Gastroesophageal sphincter (tissue), 4 donors: ENCODE results near the gene CHRNA4. TPM values are rescaled to one million over a fixed set of nuclear protein-coding genes. Genes with fewer than 3 reads are reported as not detected.

Source experiments
- ATAC-seq: fragments of 150-250 bp; one replicate; pipeline ENCODE4 v1.9.1; 2016; ENCODE audit warnings: mild to moderate bottlenecking, moderate library complexity
- H3K27ac ChIP-seq, 4 donors: fragments of 200-600 bp; sonication (generic) in 3 of 4; 1 replicate in 3 of 4; 2 replicates in 1 of 4; pipeline ENCODE4 v1.5.1; 2016 to 2019
- H3K27me3 ChIP-seq: fragments of 200-600 bp; sonication (generic); one replicate; pipeline ENCODE4 v1.5.1; 2019
- H3K36me3 ChIP-seq, 2 donors: fragments of 200-600 bp; sonication (generic); one replicate each; pipeline ENCODE4 v1.5.1; 2019; ENCODE audit warnings: control low read depth in 1 of 2
- H3K4me1 ChIP-seq, 3 donors: fragments of 200-600 bp; sonication (generic); 1 replicate in 2 of 3; 2 replicates in 1 of 3; pipeline ENCODE4 v1.5.1; 2016 to 2019; ENCODE audit warnings: control low read depth in 2 of 3
- H3K4me3 ChIP-seq, 2 donors: fragments of 200-600 bp; sonication (generic); one replicate each; pipeline ENCODE4 v1.5.1; 2019; ENCODE audit warnings: mild to moderate bottlenecking in 1 of 2, moderate library complexity in 1 of 2
- H3K9me3 ChIP-seq, 3 donors: fragments of 200-600 bp; sonication (generic); one replicate each; pipeline ENCODE4 v1.5.1; 2017 to 2019; ENCODE audit warnings: control low read depth in 2 of 3
- CTCF ChIP-seq, 4 experiments: fragments of 200-600 bp in 2 of 4; fragments of 450-650 bp in 2 of 4; sonication (generic) in 1 of 4; IDR thresholded peaks; one replicate each; pipeline ENCODE4 v1.5.1; 2017 to 2019; ENCODE audit warnings: antibody characterized with exemption in 4 of 4, mild to moderate bottlenecking in 2 of 4, moderate library complexity in 2 of 4
- EP300 ChIP-seq: sonication (generic); formaldehyde crosslinking; IDR thresholded peaks from one replicate; pipeline ENCODE4 v1.6.1; 2017; ENCODE audit warnings: antibody characterized with exemption, mild to moderate bottlenecking
- POLR2A ChIP-seq, 2 donors: fragments of 450-650 bp; IDR thresholded peaks; one replicate each; pipeline ENCODE4 v1.6.1; 2017; ENCODE audit warnings: antibody characterized with exemption in 2 of 2, mild to moderate bottlenecking in 2 of 2, moderate library complexity in 1 of 2
- POLR2AphosphoS5 ChIP-seq: sonication (generic); formaldehyde crosslinking; IDR thresholded peaks from one replicate; pipeline ENCODE4 v1.6.1; 2017; ENCODE audit warnings: antibody characterized with exemption
- WGBS, 2 donors: methylation state at CpG; one replicate each; pipeline ENCODE4 v1.1.5; 2018; ENCODE audit warnings: low coverage in 1 of 2; 5-methylcytosine and 5-hydroxymethylcytosine counted together
- small RNA-seq, 4 donors: library from RNA; depleted of rRNA; stranded (forward); fragments of <200 nt; gene quantifications; one replicate each; pipeline ENCODE3, GENCODE V24; 2016
- total RNA-seq, 4 donors: library from RNA; depleted of rRNA; stranded (reverse); fragments of >200 nt; gene quantifications; one replicate each; pipeline ENCODE4 v1.1.0, GENCODE V29; 2016

The CHRNA4 gene
- total RNA-seq, 4 donors from 2014 or later, result not detected

GRCh38 chr20:63293456-63293855, 67.7 kb downstream of the CHRNA4 start:
- Histone ChIP-seq H3K4me1 (peaks cover 0 to 14% (median 0%) of the 10 kb centered on the region in 3 donors), H3K27me3 (peaks cover 69% of the 10 kb centered on the region), H3K27ac (no peak overlapping the region), H3K4me3 (no peak overlapping the region), H3K9me3 (no peaks in the 10 kb centered on the region), H3K36me3 (peaks cover 0 to 10% of the 10 kb centered on the region in 2 donors)
- no CpG with 5 or more reads among the region's 11 CpGs for WGBS, 2 donors
- no peak for TF ChIP-seq CTCF (IDR thresholded peaks at IDR 0.05)
- no peak for TF ChIP-seq EP300
- no peak for TF ChIP-seq POLR2AphosphoS5
- TF ChIP-seq POLR2A (IDR thresholded peaks at IDR 0.05), result no peak
- ATAC-seq, result no peak

Small RNA genes lying within 50 kb of the gene (small RNA-seq; reads per million reads assigned to genes)
- 0 reads per million in 4 donors for gene RNU6-994P

Other genes starting within 250 kb of the CHRNA4 start
- gene YTHDF1, start 145.2 kb downstream of the CHRNA4 start, total RNA-seq, result 10 to 100 TPM; 20.2 to 35.8 (median 34.2) TPM
- gene BIRC7, start 125.4 kb downstream of the CHRNA4 start, total RNA-seq, result not detected
- gene NKAIN4, start 106.9 kb downstream of the CHRNA4 start, total RNA-seq, result 1 to 10 TPM in 1 of 4 donors, not detected in 3; 2.3 TPM
- gene ARFGAP1, start 88.5 kb downstream of the CHRNA4 start, total RNA-seq, result 10 to 100 TPM; 35.0 to 50.1 (median 45.2) TPM
- not detected for gene COL20A1, start 68.2 kb downstream of the CHRNA4 start, total RNA-seq
- gene KCNQ2, start 111.3 kb upstream of the CHRNA4 start, total RNA-seq, result under 1 TPM in 3 of 4 donors, not detected in 1; 0.19 to 0.40 (median 0.40) TPM
- gene EEF1A2, start 137.7 kb upstream of the CHRNA4 start, total RNA-seq, result 1 to 10 TPM in 3 of 4 donors, under 1 TPM in 1; 0.47 to 6.5 (median 3.4) TPM
- 100 to 1,000 TPM; 114 to 256 (median 162) TPM for gene PPDPF, start 159.4 kb upstream of the CHRNA4 start, total RNA-seq
- gene PTK6, start 176.0 kb upstream of the CHRNA4 start, total RNA-seq, result 1 to 10 TPM in 1 of 4 donors, under 1 TPM in 2, not detected in 1; 0.13 to 2.1 (median 0.42) TPM
- not detected for gene SRMS, start 186.4 kb upstream of the CHRNA4 start, total RNA-seq
- under 1 TPM in 1 of 4 donors, not detected in 3; 0.27 TPM for gene FNDC11, start 192.8 kb upstream of the CHRNA4 start, total RNA-seq
- 10 to 100 TPM; 14.2 to 22.2 (median 20.2) TPM for gene HELZ2, start 212.9 kb upstream of the CHRNA4 start, total RNA-seq